OCI-LY3 (cell line): ENCODE data around the gene OSBPL9.

Experiments used
- CTCF ChIP-seq: fragments of 200-600, 300-600 bp; sonication (generic); IDR thresholded peaks from 2 replicates; pipeline ENCODE4 v1.5.1; 2014; ENCODE audit warnings: antibody characterized with exemption, low read length, low read depth
- EZH2phosphoT487 ChIP-seq: fragments of 200-600 bp; shearing (Covaris generic); IDR thresholded peaks from 2 replicates; pipeline ENCODE4 v1.6.1; 2018; ENCODE audit warnings: antibody characterized with exemption, mixed run types, low read depth

- TF ChIP-seq CTCF (no peak), EZH2phosphoT487 (no peak)
Observed at GRCh38 chr1:51753969-51754368, 137.1 kb downstream of the OSBPL9 start.
